Measurements from ENCODE around the gene AGO3. TPM values are rescaled to one million over a fixed set of nuclear protein-coding genes. Genes with fewer than 3 reads are reported as not detected.

The AGO3 gene
- total and polyA plus RNA-seq, 10 of the 15 experiments (the other 5 are each of a cell fraction or from before 2014, with no cell fraction given): 3.9 to 35.2 (median 12.5) TPM

- DNase-seq (ENCODE audit: low read depth, low spot score): peak; percentile 75
- H2AFZ ChIP-seq (ENCODE audit: control insufficient read depth, low read depth, low read length): peak overlapping the region; percentile 22
- RAD21 ChIA-PET (ENCODE audit: unreplicated experiment): interaction anchor here (0.6 kb wide), 1 partner anchor 848 kb away, joined by 4 read pairs; no protein-coding TSS in a partner anchor
- no peaks in the 10 kb centered on the region for H3K9me3 ChIP-seq (replicated peaks; ENCODE audit: control insufficient read depth, insufficient read depth, low read length)
- WGBS (ENCODE audit: insufficient coverage, insufficient replicate concordance, low lambda C conversion rate, missing lambda C conversion rate): 2% methylated on average over 6 of the region's 6 CpGs
- intact Hi-C loops (cut with micrococcal nuclease; ENCODE audit: unreplicated experiment) (no loop called here), in situ Hi-C loops (cut with MboI) (no loop called here)
- SMC1A ChIA-PET (ENCODE audit: uncharacterized antibody, unreplicated experiment): no interaction called here
- no peak overlapping the region for H3K4me3 ChIP-seq
- no peak overlapping the region; the same call in 1 of the 2 replicates for H3K4me2 ChIP-seq (ENCODE audit: control insufficient read depth, insufficient read depth)
- H3K27ac ChIP-seq (ENCODE audit: control insufficient read depth, insufficient read depth): peak overlapping the region; percentile 62
- no peaks in the 10 kb centered on the region for H4K20me1 ChIP-seq (ENCODE audit: control insufficient read depth, insufficient read depth)
- CTCF ChIA-PET: interaction anchor here (1.1 to 1.5 kb wide), 2 partner anchors 11 to 29 kb away, joined by 3 to 6 read pairs; partner anchors contain the start of gene AGO1
- POLR2A ChIA-PET: no interaction called here
- H3K4me1 ChIP-seq (ENCODE audit: control insufficient read depth, insufficient read depth, low read length): peaks cover 5% of the 10 kb centered on the region
- H3K36me3 ChIP-seq (ENCODE audit: control insufficient read depth in 2 of 2, insufficient read depth in 2 of 2, low read length in 1 of 2): peaks cover 6 to 12% of the 10 kb centered on the region in 2 experiments
- BruUV-seq (replicated peaks): no TSS peak
- no peaks in the 10 kb centered on the region for H3K79me2 ChIP-seq (ENCODE audit: control insufficient read depth, insufficient read depth, low read length)
- no peaks in the 10 kb centered on the region for H3K27me3 ChIP-seq (replicated peaks in 1 of 2; ENCODE audit: control insufficient read depth in 2 of 2, insufficient read depth in 2 of 2, low read length in 1 of 2)
- H3K9ac ChIP-seq (ENCODE audit: control insufficient read depth, insufficient read depth, low read length): no peak overlapping the region
- peak; percentile 86 for FAIRE-seq
- ATAC-seq: peak; percentile 99
- peak; percentile 84 for TF ChIP-seq MEF2B (IDR thresholded peaks at IDR 0.05; ENCODE audit: partially characterized antibody, poor library complexity, severe bottlenecking)
- TF ChIP-seq, protein P1, sequence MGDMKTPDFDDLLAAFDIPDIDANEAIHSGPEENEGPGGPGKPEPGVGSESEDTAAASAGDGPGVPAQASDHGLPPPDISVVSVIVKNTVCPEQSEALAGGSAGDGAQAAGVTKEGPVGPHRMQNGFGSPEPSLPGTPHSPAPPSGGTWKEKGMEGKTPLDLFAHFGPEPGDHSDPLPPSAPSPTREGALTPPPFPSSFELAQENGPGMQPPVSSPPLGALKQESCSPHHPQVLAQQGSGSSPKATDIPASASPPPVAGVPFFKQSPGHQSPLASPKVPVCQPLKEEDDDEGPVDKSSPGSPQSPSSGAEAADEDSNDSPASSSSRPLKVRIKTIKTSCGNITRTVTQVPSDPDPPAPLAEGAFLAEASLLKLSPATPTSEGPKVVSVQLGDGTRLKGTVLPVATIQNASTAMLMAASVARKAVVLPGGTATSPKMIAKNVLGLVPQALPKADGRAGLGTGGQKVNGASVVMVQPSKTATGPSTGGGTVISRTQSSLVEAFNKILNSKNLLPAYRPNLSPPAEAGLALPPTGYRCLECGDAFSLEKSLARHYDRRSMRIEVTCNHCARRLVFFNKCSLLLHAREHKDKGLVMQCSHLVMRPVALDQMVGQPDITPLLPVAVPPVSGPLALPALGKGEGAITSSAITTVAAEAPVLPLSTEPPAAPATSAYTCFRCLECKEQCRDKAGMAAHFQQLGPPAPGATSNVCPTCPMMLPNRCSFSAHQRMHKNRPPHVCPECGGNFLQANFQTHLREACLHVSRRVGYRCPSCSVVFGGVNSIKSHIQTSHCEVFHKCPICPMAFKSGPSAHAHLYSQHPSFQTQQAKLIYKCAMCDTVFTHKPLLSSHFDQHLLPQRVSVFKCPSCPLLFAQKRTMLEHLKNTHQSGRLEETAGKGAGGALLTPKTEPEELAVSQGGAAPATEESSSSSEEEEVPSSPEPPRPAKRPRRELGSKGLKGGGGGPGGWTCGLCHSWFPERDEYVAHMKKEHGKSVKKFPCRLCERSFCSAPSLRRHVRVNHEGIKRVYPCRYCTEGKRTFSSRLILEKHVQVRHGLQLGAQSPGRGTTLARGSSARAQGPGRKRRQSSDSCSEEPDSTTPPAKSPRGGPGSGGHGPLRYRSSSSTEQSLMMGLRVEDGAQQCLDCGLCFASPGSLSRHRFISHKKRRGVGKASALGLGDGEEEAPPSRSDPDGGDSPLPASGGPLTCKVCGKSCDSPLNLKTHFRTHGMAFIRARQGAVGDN (IDR thresholded peaks at IDR 0.05): peak; percentile 72
- 0 out of 2 replicates have a peak, but pooled peaks have one; percentile 37 for TF ChIP-seq SPI1 (IDR thresholded peaks at IDR 0.05; ENCODE audit: borderline replicate concordance, insufficient read depth, low read depth, low read length)
- 0 out of 2 replicates have a peak, but pooled peaks have one; percentile 12 for TF ChIP-seq CREB1 (IDR thresholded peaks at IDR 0.05; ENCODE audit: low read depth)
- no peak for TF ChIP-seq HDAC2 (IDR thresholded peaks at IDR 0.05)
- no peak for TF ChIP-seq MYC (IDR thresholded peaks at IDR 0.05; ENCODE audit: insufficient read depth, insufficient read length, insufficient replicate concordance, low read length, severe bottlenecking)
- 0 out of 2 replicates have a peak, but pooled peaks have one; percentile 43 for TF ChIP-seq PAX5 (IDR thresholded peaks at IDR 0.05; ENCODE audit: borderline replicate concordance, low read depth, low read length)
- peak in 1 of 2 experiments; percentile 41; a peak in 1 of 4 replicates for TF ChIP-seq ETV6 (conservative IDR thresholded peaks at IDR 0.05 in 1 of 2, IDR thresholded peaks at IDR 0.05 in 1 of 2; ENCODE audit: borderline replicate concordance in 1 of 2, low read depth in 1 of 2)
- TF ChIP-seq NKRF (conservative IDR thresholded peaks at IDR 0.05): no peak
- TF ChIP-seq EED (IDR thresholded peaks at IDR 0.05; ENCODE audit: low read depth): 0 out of 2 replicates have a peak, but pooled peaks have one; percentile 24
- peak; percentile 93 for TF ChIP-seq BACH1 (IDR thresholded peaks at IDR 0.05; ENCODE audit: borderline replicate concordance)
- TF ChIP-seq POU2F2 (IDR thresholded peaks at IDR 0.05; ENCODE audit: borderline replicate concordance, low read depth, low read length): no peak
- peak; percentile 26; the same call in 1 of the 2 replicates for TF ChIP-seq PKNOX1 (IDR thresholded peaks at IDR 0.05)
- TF ChIP-seq, protein P2, sequence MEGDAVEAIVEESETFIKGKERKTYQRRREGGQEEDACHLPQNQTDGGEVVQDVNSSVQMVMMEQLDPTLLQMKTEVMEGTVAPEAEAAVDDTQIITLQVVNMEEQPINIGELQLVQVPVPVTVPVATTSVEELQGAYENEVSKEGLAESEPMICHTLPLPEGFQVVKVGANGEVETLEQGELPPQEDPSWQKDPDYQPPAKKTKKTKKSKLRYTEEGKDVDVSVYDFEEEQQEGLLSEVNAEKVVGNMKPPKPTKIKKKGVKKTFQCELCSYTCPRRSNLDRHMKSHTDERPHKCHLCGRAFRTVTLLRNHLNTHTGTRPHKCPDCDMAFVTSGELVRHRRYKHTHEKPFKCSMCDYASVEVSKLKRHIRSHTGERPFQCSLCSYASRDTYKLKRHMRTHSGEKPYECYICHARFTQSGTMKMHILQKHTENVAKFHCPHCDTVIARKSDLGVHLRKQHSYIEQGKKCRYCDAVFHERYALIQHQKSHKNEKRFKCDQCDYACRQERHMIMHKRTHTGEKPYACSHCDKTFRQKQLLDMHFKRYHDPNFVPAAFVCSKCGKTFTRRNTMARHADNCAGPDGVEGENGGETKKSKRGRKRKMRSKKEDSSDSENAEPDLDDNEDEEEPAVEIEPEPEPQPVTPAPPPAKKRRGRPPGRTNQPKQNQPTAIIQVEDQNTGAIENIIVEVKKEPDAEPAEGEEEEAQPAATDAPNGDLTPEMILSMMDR (IDR thresholded peaks at IDR 0.05 in 2 of 3, conservative IDR thresholded peaks at IDR 0.05 in 1 of 3; ENCODE audit: control insufficient read depth in 2 of 3, extremely low read depth in 1 of 3, insufficient read depth in 1 of 3, low read depth in 3 of 3, low read length in 3 of 3): peak in 2 of 3 experiments; percentile 7 to 18; a peak in 2 of 6 replicates
Measured at GRCh38 chr1:35894183-35894582, 36.7 kb upstream of the AGO3 start.
